Smooth muscle cell (in vitro differentiated cells): ENCODE data around the gene EYA2. TPM values are rescaled to one million over a fixed set of nuclear protein-coding genes. Genes with fewer than 3 reads are reported as not detected.

Experiments
- DNase-seq: peaks from one replicate; lab custom pipeline; 2025; ENCODE audit not compliant: unreplicated experiment; lab: John Stamatoyannopoulos, UW
- H2AFZ ChIP-seq: fragments of 200-600 bp; sonication (generic); 2 replicates; pipeline ENCODE4 v1.6.0; 2016; ENCODE audit warnings: antibody characterized with exemption, low read depth, mild to moderate bottlenecking
- H3F3A ChIP-seq: fragments of 200-600 bp; sonication (generic); 2 replicates; pipeline ENCODE4 v1.6.0; 2017; ENCODE audit warnings: antibody characterized with exemption, low read depth
- H3K27ac ChIP-seq: fragments of 200-600 bp; sonication (generic); 2 replicates; pipeline ENCODE4 v1.5.1; 2016; ENCODE audit warnings: low read depth, mild to moderate bottlenecking
- H3K27me3 ChIP-seq: fragments of 200-600 bp; sonication (generic); 2 replicates; pipeline ENCODE4 v1.6.1; 2016; ENCODE audit warnings: low read depth, mild to moderate bottlenecking
- H3K36me3 ChIP-seq: fragments of 200-600 bp; sonication (generic); 2 replicates; pipeline ENCODE4 v1.5.1; 2016; ENCODE audit warnings: low read depth
- H3K4me1 ChIP-seq: fragments of 200-600 bp; sonication (generic); 2 replicates; pipeline ENCODE4 v1.5.1; 2016; ENCODE audit warnings: low read depth
- H3K4me2 ChIP-seq: fragments of 200-600 bp; sonication (generic); 2 replicates; pipeline ENCODE4 v1.6.0; 2016; ENCODE audit warnings: mild to moderate bottlenecking
- H3K4me3 ChIP-seq: fragments of 200-600 bp; sonication (generic); 2 replicates; pipeline ENCODE4 v1.5.1; 2016; ENCODE audit warnings: mild to moderate bottlenecking
- H3K79me2 ChIP-seq: fragments of 200-600 bp; sonication (generic); 2 replicates; pipeline ENCODE4 v1.6.0; 2016; ENCODE audit warnings: low read depth, mild to moderate bottlenecking
- H3K9ac ChIP-seq: fragments of 200-600 bp; sonication (generic); 2 replicates; pipeline ENCODE4 v1.6.0; 2016; ENCODE audit warnings: low read depth
- H3K9me3 ChIP-seq: fragments of 200-600 bp; sonication (generic); replicated peaks from 2 replicates; pipeline ENCODE4 v1.5.1; 2016; ENCODE audit warnings: low read depth
- H4K20me1 ChIP-seq: fragments of 200-600 bp; sonication (generic); 2 replicates; pipeline ENCODE4 v1.6.0; 2016; ENCODE audit warnings: low read depth
- CTCF ChIP-seq: fragments of 200-600 bp; sonication (generic); IDR thresholded peaks from 2 replicates; pipeline ENCODE4 v1.5.1; 2017; ENCODE audit warnings: borderline replicate concordance, mild to moderate bottlenecking, antibody characterized with exemption; ENCODE audit not compliant: insufficient read depth, poor library complexity, severe bottlenecking
- WGBS: methylation state at CpG from one replicate; pipeline ENCODE4 v1.1.7; 2016; ENCODE audit warnings: low lambda C conversion rate; 5-methylcytosine and 5-hydroxymethylcytosine counted together
- polyA plus RNA-seq: library from polyadenylated mRNA; unstranded; fragments of >200 nt; fragmentation: Nextera tagmentation; extraction: Ambion mirVana; gene quantifications from 2 replicates; pipeline ENCODE4 v1.2.1, GENCODE V29; 2016
- total RNA-seq: library from RNA; depleted of rRNA; stranded (reverse); fragments of >200 nt; gene quantifications from 2 replicates; pipeline ENCODE4 v1.2.3, GENCODE V29; 2014

The EYA2 gene
- total and polyA plus RNA-seq, 2 experiments from 2014 or later, result 0.98 to 1.3 TPM

DNA sequence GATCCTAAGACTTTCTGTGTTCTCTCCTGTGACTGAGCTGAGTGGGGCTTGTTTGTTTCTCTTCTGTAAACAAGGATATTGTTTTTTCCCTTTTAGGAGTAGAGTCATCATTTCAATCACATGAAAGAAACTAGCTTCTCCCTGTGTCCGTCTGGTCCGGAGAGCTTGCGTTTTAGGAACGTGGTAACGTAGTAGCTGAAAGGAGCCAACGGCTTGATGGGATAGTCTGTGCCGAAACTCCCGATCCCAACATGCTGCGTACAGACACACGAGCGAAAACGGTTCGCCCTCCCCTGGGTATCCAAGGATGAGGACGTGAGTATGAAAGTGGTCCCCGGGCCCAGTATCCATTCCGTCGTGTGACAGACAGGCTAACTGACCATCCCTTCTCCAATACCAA lies 315.3 kb downstream of the EYA2 start:
- 97% methylated on average over 17 of the region's 17 CpGs for WGBS
- H3K9ac ChIP-seq, result no peak overlapping the region
- no peaks in the 10 kb centered on the region for H3K27me3 ChIP-seq
- H3K79me2 ChIP-seq, result peaks cover 3% of the 10 kb centered on the region
- H3K9me3 ChIP-seq, result no peaks in the 10 kb centered on the region
- H3K4me2 ChIP-seq, result no peak overlapping the region
- peaks cover 7% of the 10 kb centered on the region for H3K4me1 ChIP-seq
- no peak for TF ChIP-seq CTCF
- peaks cover 4% of the 10 kb centered on the region for H3K36me3 ChIP-seq
- H2AFZ ChIP-seq, result no peak overlapping the region
- peaks cover 26% of the 10 kb centered on the region for H4K20me1 ChIP-seq
- H3F3A ChIP-seq, result no peaks in the 10 kb centered on the region
- DNase-seq, result no peak
- no peak overlapping the region for H3K27ac ChIP-seq
- H3K4me3 ChIP-seq, result no peak overlapping the region

- no peak for TF ChIP-seq CTCF
- Histone ChIP-seq H3K79me2 (peaks cover 3% of the 10 kb centered on the region), H3K27me3 (no peaks in the 10 kb centered on the region), H3K36me3 (peaks cover 4% of the 10 kb centered on the region), H3K4me2 (no peak overlapping the region), H3F3A (no peaks in the 10 kb centered on the region), H2AFZ (no peak overlapping the region), H3K9ac (no peak overlapping the region), H3K4me1 (peaks cover 7% of the 10 kb centered on the region), H3K4me3 (no peak overlapping the region), H3K27ac (no peak overlapping the region), H4K20me1 (peaks cover 28% of the 10 kb centered on the region), H3K9me3 (no peaks in the 10 kb centered on the region)
- no peak for DNase-seq
- 97% methylated on average over 13 of the region's 13 CpGs for WGBS
These were observed 315.8 kb downstream of the EYA2 start for GRCh38 chr20:47210470-47210869.

- no peak overlapping the region for H3K4me2 ChIP-seq
- H3K36me3 ChIP-seq, result peaks cover 4% of the 10 kb centered on the region
These were observed 316.4 kb downstream of the EYA2 start for GRCh38 chr20:47211036-47211435.

More at GRCh38 chr20:47211036-47211435, 316.4 kb downstream of the EYA2 start:
- H4K20me1 ChIP-seq, result peaks cover 34% of the 10 kb centered on the region
- WGBS, result 98% methylated on average over 7 of the region's 7 CpGs
- H3K4me1 ChIP-seq, result peaks cover 1% of the 10 kb centered on the region
- no peaks in the 10 kb centered on the region for H3F3A ChIP-seq
- no peak for TF ChIP-seq CTCF
- no peak overlapping the region for H2AFZ ChIP-seq
- no peak overlapping the region for H3K9ac ChIP-seq
- no peak overlapping the region for H3K4me3 ChIP-seq
- H3K9me3 ChIP-seq, result no peaks in the 10 kb centered on the region
- H3K27me3 ChIP-seq, result no peaks in the 10 kb centered on the region
- DNase-seq, result no peak
- H3K27ac ChIP-seq, result no peak overlapping the region
- H3K79me2 ChIP-seq, result peaks cover 5% of the 10 kb centered on the region
